ENCODE measurements around the gene KIAA0232.

- no peak for TF ChIP-seq ZNF217 (CRISPR knock-in tag; IDR thresholded peaks at IDR 0.05)
- TF ChIP-seq IRF9 (tag; IDR thresholded peaks at IDR 0.05) = no peak
- no peak for TF ChIP-seq ZNF551 (CRISPR knock-in tag; IDR thresholded peaks at IDR 0.05)
- TF ChIP-seq SP1 (CRISPR knock-in tag; IDR thresholded peaks at IDR 0.05) = no peak
- TF ChIP-seq FOXJ2 (tag; IDR thresholded peaks at IDR 0.05) = no peak
- TF ChIP-seq ZZZ3 (IDR thresholded peaks at IDR 0.05) = no peak
- TF ChIP-seq NR2C2 (CRISPR knock-in tag; IDR thresholded peaks at IDR 0.05) = no peak
- no peak for TF ChIP-seq NR2C2 (tag; IDR thresholded peaks at IDR 0.05)
- no peak for TF ChIP-seq EZH2 (IDR thresholded peaks at IDR 0.05; ENCODE audit: borderline replicate concordance, low read depth, low read length)
- TF ChIP-seq JUN (IDR thresholded peaks at IDR 0.05; ENCODE audit: borderline replicate concordance, low read depth, low read length) = no peak
- TF ChIP-seq JUN (CRISPR knock-in tag; IDR thresholded peaks at IDR 0.05; ENCODE audit: borderline replicate concordance) = no peak
Measured at GRCh38 chr4:6839579-6839978, 57.1 kb downstream of the KIAA0232 start.

Data from K562 (cell line).